Endothelial cell of umbilical vein (primary cell): ENCODE results near the gene ATXN1. TPM values are rescaled to one million over a fixed set of nuclear protein-coding genes. Genes with fewer than 3 reads are reported as not detected.
A peak's percentile ranks its signal among the peaks of the same experiment; 100 is the strongest.

Experiments
- BruUV-seq: library from RNA; stranded (reverse); fragments of 400-500 nt; replicated peaks from 2 replicates; lab custom pipeline; 2021; lab: Mats Ljungman, UMichigan
- CTCF ChIA-PET: fragments of 300-600, 350-600 bp; sonication (Branson Sonifier 250); formaldehyde crosslinking; loops from one replicate; lab custom pipeline; 2021; ENCODE audit warnings: antibody characterized with exemption, inconsistent platforms; lab: Charles Lee
- POLR2A ChIA-PET: fragments of 300-600, 350-600 bp; sonication (Branson Sonifier 250); formaldehyde crosslinking; loops from one replicate; lab custom pipeline; 2021; ENCODE audit warnings: antibody characterized with exemption, inconsistent platforms; lab: Charles Lee
- DNase-seq: peaks from one replicate; pipeline ENCODE4 v3.0.0-alpha.2; 2011; ENCODE audit warnings: low read depth, low spot score
- FAIRE-seq: peaks from 2 replicates; lab custom pipeline; 2011; peaks lifted over from hg19 to GRCh38; lab: Jason Lieb, UNC
- H2AFZ ChIP-seq: 2 replicates; pipeline ENCODE4 v1.6.0; 2012; ENCODE audit warnings: low read depth, low read length, control low read depth, inconsistent platforms
- H3K27ac ChIP-seq: 2 replicates; pipeline ENCODE4 v1.5.1; 2011; ENCODE audit warnings: low read depth, mild to moderate bottlenecking, control low read depth, low read length, moderate library complexity; ENCODE audit not compliant: insufficient read depth
- H3K27me3 ChIP-seq, 2 experiments: 2 replicates each; pipeline versions ENCODE4 v1.6.0 to v1.6.1; 2011; ENCODE audit warnings: low read length in 2 of 2, mixed read lengths in 1 of 2; ENCODE audit not compliant: control insufficient read depth in 2 of 2, insufficient read depth in 2 of 2
- H3K36me3 ChIP-seq, 2 experiments: 2 replicates in 1 of 2; 3 replicates in 1 of 2; pipeline ENCODE4 v1.5.1; 2011; ENCODE audit warnings: low read length in 2 of 2, mild to moderate bottlenecking in 1 of 2, moderate library complexity in 1 of 2; ENCODE audit not compliant: control insufficient read depth in 2 of 2, insufficient read depth in 2 of 2; ENCODE audit errors: extremely low read depth in 1 of 2
- H3K4me1 ChIP-seq: 3 replicates; pipeline ENCODE4 v1.5.1; 2011; ENCODE audit warnings: mild to moderate bottlenecking, low read length; ENCODE audit not compliant: control insufficient read depth, insufficient read depth; ENCODE audit errors: extremely low read depth
- H3K4me2 ChIP-seq: 2 replicates; pipeline ENCODE4 v1.6.1; 2011; ENCODE audit warnings: low read length, control low read depth, mixed read lengths; ENCODE audit not compliant: insufficient read depth
- H3K4me3 ChIP-seq, 3 experiments: fragments of 200-600 bp in 1 of 3; sonication (generic), shearing (Covaris generic) in 1 of 3; replicated peaks in 1 of 3; 2 replicates each; pipeline ENCODE4 v1.5.1; 2011 to 2016; ENCODE audit warnings: control low read depth in 3 of 3, low read length in 3 of 3, mild to moderate bottlenecking in 2 of 3, inconsistent platforms in 1 of 3, low read depth in 1 of 3, moderate library complexity in 1 of 3; ENCODE audit not compliant: insufficient read depth in 1 of 3
- H3K79me2 ChIP-seq: 2 replicates; pipeline ENCODE4 v1.6.0; 2012; ENCODE audit warnings: low read length, inconsistent platforms; ENCODE audit not compliant: control insufficient read depth, insufficient read depth
- H3K9ac ChIP-seq: replicated peaks from 2 replicates; pipeline ENCODE3; 2011; ENCODE audit warnings: low read length, control low read depth; ENCODE audit not compliant: insufficient read depth; ENCODE audit errors: extremely low read depth
- H3K9me1 ChIP-seq: replicated peaks from 3 replicates; pipeline ENCODE4 v1.6.0; 2011; ENCODE audit warnings: mild to moderate bottlenecking, low read length; ENCODE audit not compliant: control insufficient read depth, insufficient read depth; ENCODE audit errors: extremely low read depth
- H3K9me3 ChIP-seq: replicated peaks from 2 replicates; pipeline ENCODE4 v1.5.1; 2012; ENCODE audit warnings: low read length, inconsistent platforms; ENCODE audit not compliant: control insufficient read depth, insufficient read depth
- H4K20me1 ChIP-seq: replicated peaks from 2 replicates; pipeline ENCODE3; 2011; ENCODE audit warnings: mild to moderate bottlenecking, low read length; ENCODE audit not compliant: control insufficient read depth, insufficient read depth; ENCODE audit errors: extremely low read depth
- CTCF ChIP-seq, 2 donors: IDR thresholded peaks; 1 replicate in 1 of 2; 2 replicates in 1 of 2; pipeline ENCODE4 v1.5.1; 2011; ENCODE audit warnings: low read length in 2 of 2, mild to moderate bottlenecking in 2 of 2, moderate library complexity in 2 of 2, control low read depth in 1 of 2, inconsistent platforms in 1 of 2, low read depth in 1 of 2; ENCODE audit not compliant: insufficient read depth in 1 of 2; ENCODE audit errors: extremely low read depth in 1 of 2
- EZH2 ChIP-seq: IDR thresholded peaks from 2 replicates; pipeline ENCODE4 v1.6.1; 2012; ENCODE audit warnings: borderline replicate concordance, low read depth, mild to moderate bottlenecking, moderate library complexity, low read length, inconsistent platforms; ENCODE audit not compliant: severe bottlenecking
- FOS ChIP-seq: IDR thresholded peaks from 2 replicates; pipeline ENCODE4 v1.6.1; 2011; ENCODE audit warnings: mild to moderate bottlenecking, low read length, moderate library complexity, borderline replicate concordance; ENCODE audit not compliant: insufficient read depth
- GATA2 ChIP-seq: IDR thresholded peaks from 2 replicates; pipeline ENCODE4 v1.7.0; 2011; ENCODE audit warnings: low read depth, mild to moderate bottlenecking, moderate library complexity, mixed read lengths, low read length; ENCODE audit not compliant: insufficient read length, insufficient read depth
- JUN ChIP-seq: IDR thresholded peaks from 2 replicates; pipeline ENCODE4 v1.6.1; 2011; ENCODE audit warnings: borderline replicate concordance, low read depth; ENCODE audit not compliant: insufficient read length, insufficient read depth
- MAX ChIP-seq: IDR thresholded peaks from 2 replicates; pipeline ENCODE4 v1.6.1; 2011; ENCODE audit not compliant: insufficient read depth, insufficient read length
- MYC ChIP-seq: IDR thresholded peaks from one replicate; pipeline ENCODE4 v1.6.1; 2011; ENCODE audit warnings: mild to moderate bottlenecking, low read depth, low read length
- POLR2A ChIP-seq: IDR thresholded peaks from 2 replicates; pipeline ENCODE4 v1.6.1; 2012; ENCODE audit warnings: low read depth, mild to moderate bottlenecking, control low read depth, low read length
- POLR2AphosphoS5 ChIP-seq: IDR thresholded peaks from 2 replicates; pipeline ENCODE4 v1.6.1; 2012; ENCODE audit warnings: low read depth, mild to moderate bottlenecking, control low read depth, low read length, moderate library complexity; ENCODE audit not compliant: insufficient read depth
- dilution Hi-C: fragments of 300-500 bp; cut with MboI; formaldehyde crosslinking; loops from one replicate; pipeline ENCODE4 v1.15.0; 2019; ENCODE audit warnings: low sequenced_read_pairs; ENCODE audit not compliant: extremely low pct_ligation_motif_present
- intact Hi-C: fragments of 100-400 bp; cut with micrococcal nuclease; formaldehyde crosslinking; loops from one replicate; pipeline ENCODE4 v1.10.0; 2022
- polyA plus RNA-seq, 4 experiments: library from polyadenylated mRNA; depleted of rRNA in 3 of 4; stranded (reverse) in 3 of 4; unstranded in 1 of 4; fragments of >200 nt; gene quantifications; 2 replicates each; pipeline versions ENCODE4 v1.2.1 to v1.2.3, GENCODE V29; 2011 to 2012; ENCODE audit warnings: missing spikeins in 1 of 4
- total RNA-seq: library from RNA; stranded (reverse); gene quantifications from 2 replicates; pipeline ENCODE4 v1.2.3, GENCODE V29; 2021

ATXN1 gene
- total and polyA plus RNA-seq, 2 donors (not counting 3 experiments of a cell fraction or from before 2014, with no cell fraction given), result 16.4 to 33.0 TPM

GRCh38 chr6:16729183-16729691 is 32.0 kb downstream of the ATXN1 start:
- ChIA-PET CTCF (interaction anchor here (7.6 kb wide), 1 partner anchor 9 kb away, joined by 44 read pairs; no protein-coding TSS in a partner anchor), POLR2A (interaction anchor here (0.9 kb wide), 1 partner anchor 8 kb away, joined by 4 read pairs; no protein-coding TSS in a partner anchor)
- DNase-seq (peak; percentile 47), FAIRE-seq (no peak)
- Histone ChIP-seq H3K9me1 (no peaks in the 10 kb centered on the region), H3K4me2 (no peak overlapping the region), H3K4me1 (peaks cover 36% of the 10 kb centered on the region), H3K79me2 (no peaks in the 10 kb centered on the region), H4K20me1 (no peaks in the 10 kb centered on the region), H2AFZ (no peak overlapping the region), H3K4me3 (no peak overlapping the region), H3K36me3 (no peaks in the 10 kb centered on the region), H3K9me3 (no peaks in the 10 kb centered on the region), H3K27me3 (no peaks in the 10 kb centered on the region), H3K27ac (no peak overlapping the region), H3K9ac (no peak overlapping the region)
- intact Hi-C loops (no loop called here), dilution Hi-C loops (no loop called here)
- TF ChIP-seq POLR2A (no peak), EZH2 (no peak), CTCF (IDR thresholded peaks at IDR 0.05; ENCODE audit: extremely low read depth in 1 of 2, insufficient read depth in 1 of 2, low read depth in 1 of 2, low read length in 2 of 2) (no peak), POLR2AphosphoS5 (no peak), GATA2 (no peak), JUN (no peak), MAX (no peak), MYC (no peak), FOS (no peak)
- BruUV-seq, result no TSS peak
